ENCODE measurements around the gene BMPER.

GRCh38 chr7:33959676-33960075, 54.3 kb downstream of the BMPER start:
- no peak for TF ChIP-seq EP300 (IDR thresholded peaks at IDR 0.05)
- no peak for TF ChIP-seq CTCF (IDR thresholded peaks at IDR 0.05)

Data from tibial nerve (tissue), 4 donors.